ENCODE measurements around the gene COX4I1. TPM values are rescaled to one million over a fixed set of nuclear protein-coding genes. Genes with fewer than 3 reads are reported as not detected.
"Not testable (repeated sequence)": the region's sequence is repeated elsewhere in the genome, so short reads cannot be mapped to it uniquely, and the experiment has no call there.

COX4I1 gene
- total RNA-seq, 2 experiments from 2014 or later = 493 to 511 TPM

DNA sequence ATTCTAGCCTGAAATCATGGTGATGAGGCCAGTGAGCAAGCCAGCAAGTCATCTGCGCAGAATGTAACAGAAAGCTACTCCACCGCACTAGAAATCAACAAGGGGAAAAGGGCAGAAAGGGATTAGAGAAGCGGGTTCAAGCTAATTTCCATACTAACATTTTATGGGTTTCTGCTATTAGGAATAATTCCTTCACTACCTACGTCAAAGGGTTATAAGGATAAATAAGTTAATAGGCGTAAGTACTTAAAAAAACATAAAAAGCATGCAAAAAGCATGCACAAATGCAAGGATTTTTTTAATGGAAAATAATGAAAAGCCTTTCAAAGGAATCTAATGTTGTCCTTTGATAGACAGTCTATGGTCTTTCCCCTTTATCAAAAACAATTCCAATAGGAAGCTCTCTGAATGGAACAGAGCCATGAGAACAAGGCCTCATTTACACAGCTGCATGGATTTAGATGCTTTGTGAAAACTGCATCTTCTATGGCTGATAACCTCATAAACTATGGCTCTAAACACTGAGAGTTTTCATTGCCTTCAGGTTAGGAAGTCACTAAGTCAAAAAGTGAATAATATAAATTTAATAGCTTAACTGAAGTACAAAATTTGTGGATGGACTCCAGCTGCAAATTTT, 5.7 kb upstream of the COX4I1 start:
- ChIA-PET POLR2A (no interaction called here), CTCF (interaction anchor here (0.8 kb wide), 1 partner anchor 26 kb away, joined by 3 read pairs; no protein-coding TSS in a partner anchor)
- DNase-seq = no peak
- Mint-ChIP-seq H3K4me3 (no peak overlapping the region), H3K27me3 (no peaks in the 10 kb centered on the region), H3K27ac (no peak overlapping the region), H3K9me3 (no peaks in the 10 kb centered on the region), H3K4me1 (ENCODE audit: low read depth) (peaks cover 50% of the 10 kb centered on the region), H3K36me3 (peaks cover 41% of the 10 kb centered on the region)
- intact Hi-C loops (cut with micrococcal nuclease) = no loop called here

DNA sequence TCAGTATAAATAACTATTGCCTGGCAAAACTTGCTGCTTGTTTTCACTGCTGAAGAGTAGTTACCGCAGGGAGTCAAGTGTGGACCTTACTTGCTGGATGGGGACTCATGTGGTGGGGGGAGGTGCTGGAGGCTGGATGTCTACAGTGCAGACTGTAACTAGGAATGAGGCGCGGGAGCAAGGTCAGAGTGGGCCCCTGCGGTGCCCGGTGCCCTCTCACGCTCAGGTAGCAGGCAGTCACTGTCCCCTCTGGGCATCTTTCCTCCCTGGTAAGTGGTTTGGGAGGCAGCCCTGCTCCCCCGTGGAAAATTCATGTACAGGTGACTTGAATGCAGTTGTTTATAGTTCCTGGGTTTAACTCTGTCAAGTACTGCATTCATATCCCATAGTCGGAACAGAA, 4.8 kb upstream of the COX4I1 start:
- Mint-ChIP-seq H3K9me3 (no peaks in the 10 kb centered on the region), H3K4me1 (ENCODE audit: low read depth) (peaks cover 49% of the 10 kb centered on the region), H3K27me3 (no peaks in the 10 kb centered on the region), H3K36me3 (peaks cover 37% of the 10 kb centered on the region), H3K4me3 (no peak overlapping the region), H3K27ac (no peak overlapping the region)
- ChIA-PET POLR2A (no interaction called here), CTCF (no interaction called here)
- intact Hi-C loops (cut with micrococcal nuclease) = no loop called here
- DNase-seq = no peak

DNA sequence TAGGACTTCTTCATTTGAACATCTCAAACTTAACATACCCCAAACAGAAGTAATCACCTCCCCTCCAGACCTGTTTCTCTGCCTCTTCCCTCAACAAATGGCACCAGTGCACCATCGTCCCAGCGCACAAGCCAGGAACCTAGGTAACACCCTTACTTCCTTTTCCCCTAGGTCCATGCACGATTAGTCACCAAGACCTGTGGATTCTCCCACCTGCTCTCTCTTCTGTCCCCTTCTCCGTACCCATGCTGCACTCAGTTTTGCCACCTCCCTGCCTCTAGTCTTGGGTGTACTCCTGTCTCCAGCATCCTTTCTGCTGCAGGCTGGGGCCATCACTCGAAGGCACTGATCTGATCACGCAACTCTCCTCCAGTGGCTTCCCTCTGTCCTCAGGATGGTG, 3.3 kb upstream of the COX4I1 start:
- intact Hi-C loops (cut with micrococcal nuclease) = no loop called here
- H3K4me1 Mint-ChIP-seq (ENCODE audit: low read depth) = peaks cover 54% of the 10 kb centered on the region
- CTCF ChIA-PET = no interaction called here
- H3K9me3 Mint-ChIP-seq = no peaks in the 10 kb centered on the region
- no peaks in the 10 kb centered on the region for H3K27me3 Mint-ChIP-seq
- POLR2A ChIA-PET = no interaction called here
- DNase-seq = no peak
- peaks cover 38% of the 10 kb centered on the region for H3K36me3 Mint-ChIP-seq
- no peak overlapping the region for H3K27ac Mint-ChIP-seq
- no peak overlapping the region for H3K4me3 Mint-ChIP-seq

DNA sequence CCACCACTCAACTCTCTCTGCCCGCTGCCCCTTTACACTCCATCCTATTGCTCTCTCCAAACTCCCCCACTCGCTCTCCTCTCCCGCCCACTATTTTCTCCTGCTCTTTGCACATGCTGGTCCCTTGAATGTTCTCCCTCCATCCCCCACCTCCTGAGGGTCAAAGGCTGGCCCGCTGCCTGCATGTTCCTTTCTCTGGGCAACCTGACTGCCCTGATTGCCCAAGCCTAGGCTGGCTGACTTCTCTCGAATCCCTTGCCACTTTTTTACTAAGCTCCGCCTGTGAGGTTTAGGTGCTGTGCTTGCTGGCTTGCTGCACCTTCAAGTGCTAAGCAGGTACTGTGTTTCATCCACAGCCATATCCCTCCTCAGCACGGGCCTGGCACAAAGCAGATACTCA, 2.9 kb upstream of the COX4I1 start:
- no peak overlapping the region for H3K27ac Mint-ChIP-seq
- intact Hi-C loops (cut with micrococcal nuclease) = no loop called here

DNA sequence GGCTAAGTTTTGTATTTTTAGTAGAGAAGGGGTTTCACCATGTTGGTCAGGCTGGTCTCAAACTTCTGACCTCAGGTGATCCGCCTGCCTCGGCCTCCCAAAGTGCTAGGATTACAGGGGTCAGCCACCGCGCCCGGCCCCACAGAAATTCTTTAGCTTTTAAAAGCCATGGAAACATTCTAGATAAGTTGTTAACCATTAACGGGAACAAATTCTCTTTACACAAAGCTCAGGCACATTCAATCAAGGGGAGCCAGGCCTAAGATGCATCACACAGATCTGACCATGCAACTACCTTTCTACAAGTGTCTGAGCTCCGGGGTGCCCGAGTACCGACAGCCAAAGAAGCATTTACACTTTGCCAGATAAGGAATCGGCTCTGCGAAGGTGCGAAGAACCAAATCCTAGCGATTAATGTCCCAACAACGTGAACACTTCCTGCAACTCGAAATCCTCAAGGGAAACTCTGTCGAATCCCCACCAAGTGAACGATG, 1.2 kb upstream of the COX4I1 start:
- no peaks in the 10 kb centered on the region for H3K9me3 Mint-ChIP-seq
- H3K27me3 Mint-ChIP-seq = no peaks in the 10 kb centered on the region
- intact Hi-C loops (cut with micrococcal nuclease) = no loop called here
- CTCF ChIA-PET = interaction anchor here (0.6 to 1.5 kb wide), 4 partner anchors 21 to 382 kb away, joined by 3 to 5 read pairs (median 4); no protein-coding TSS in a partner anchor
- no peak for DNase-seq
- peak overlapping the region; percentile 54 for H3K27ac Mint-ChIP-seq
- peaks cover 58% of the 10 kb centered on the region for H3K4me1 Mint-ChIP-seq (ENCODE audit: low read depth)
- POLR2A ChIA-PET = no interaction called here
- peak overlapping the region; percentile 86 for H3K4me3 Mint-ChIP-seq
- peaks cover 35% of the 10 kb centered on the region for H3K36me3 Mint-ChIP-seq

More for the DNA sequence above, 2.9 kb upstream of the COX4I1 start:
- ChIA-PET CTCF (no interaction called here), POLR2A (no interaction called here)
- Mint-ChIP-seq H3K27me3 (no peaks in the 10 kb centered on the region), H3K9me3 (no peaks in the 10 kb centered on the region), H3K4me1 (ENCODE audit: low read depth) (peaks cover 55% of the 10 kb centered on the region), H3K4me3 (no peak overlapping the region), H3K36me3 (peaks cover 38% of the 10 kb centered on the region)
- no peak for DNase-seq

DNA sequence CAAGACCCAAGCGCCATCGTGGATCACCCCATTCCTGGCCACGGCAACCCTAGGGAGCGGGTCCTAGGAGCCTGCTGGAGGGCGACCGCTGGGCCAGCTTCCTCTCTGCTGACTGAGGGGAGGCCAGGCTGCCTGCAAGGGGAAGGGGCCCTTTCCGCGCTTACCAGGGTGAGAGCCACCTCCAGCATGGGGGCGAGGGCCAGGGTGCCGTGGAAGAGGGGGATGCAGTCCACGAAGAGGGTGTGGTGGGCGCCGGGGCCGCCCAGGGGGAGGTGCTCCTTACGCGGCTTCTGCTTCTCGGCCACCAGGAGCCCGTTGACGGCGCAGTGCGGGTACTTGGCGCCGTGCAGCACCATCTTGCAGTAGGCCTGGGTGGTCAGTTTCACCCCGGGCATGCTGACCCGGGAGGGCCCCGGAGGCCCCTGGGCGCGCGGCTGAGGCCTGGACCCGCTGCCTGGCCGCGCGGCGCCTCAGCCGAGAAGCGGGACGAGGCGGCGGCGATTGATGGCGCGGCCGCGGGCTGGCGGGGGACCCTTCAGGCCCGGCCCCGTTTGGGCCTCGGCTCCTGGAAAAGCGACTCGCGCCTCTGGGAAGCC, 496 bp upstream of the COX4I1 start:
- ChIA-PET CTCF (interaction anchor here (0.6 to 1.5 kb wide), 3 partner anchors 21 to 383 kb away, joined by 3 to 4 read pairs (median 3); no protein-coding TSS in a partner anchor), POLR2A (no interaction called here)
- peaks cover 42% of the 10 kb centered on the region for H3K36me3 Mint-ChIP-seq
- intact Hi-C loops (cut with micrococcal nuclease) = no loop called here
- peak overlapping the region; percentile 86 for H3K4me3 Mint-ChIP-seq
- H3K27ac Mint-ChIP-seq = peak overlapping the region; percentile 85
- H3K9me3 Mint-ChIP-seq = no peaks in the 10 kb centered on the region
- no peaks in the 10 kb centered on the region for H3K27me3 Mint-ChIP-seq
- peak; percentile 45 for DNase-seq
- H3K4me1 Mint-ChIP-seq (ENCODE audit: low read depth) = peaks cover 59% of the 10 kb centered on the region

DNA sequence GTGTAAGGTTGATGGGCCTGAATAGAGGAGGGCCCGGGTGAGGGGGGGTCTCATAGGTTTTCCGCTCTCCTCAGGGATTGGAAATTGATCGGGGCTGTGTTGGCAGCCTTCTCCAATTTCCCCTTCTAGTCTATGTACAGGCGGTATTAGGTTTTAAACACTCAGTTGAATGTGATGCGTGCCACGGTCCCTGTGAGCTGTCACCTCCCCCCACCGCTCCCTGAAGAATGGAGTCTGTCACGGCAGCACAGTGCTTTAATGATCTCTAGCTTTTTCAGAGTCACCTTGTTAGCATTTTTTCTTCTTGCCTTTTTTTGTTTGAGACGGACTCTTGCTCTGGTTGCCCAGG, 800 bp downstream of the COX4I1 start:
- no peaks in the 10 kb centered on the region for H3K27me3 Mint-ChIP-seq
- H3K9me3 Mint-ChIP-seq = no peaks in the 10 kb centered on the region
- POLR2A ChIA-PET = interaction anchor here (0.6 kb wide), 1 partner anchor 10 kb away, joined by 3 read pairs; no protein-coding TSS in a partner anchor
- DNase-seq = no peak
- CTCF ChIA-PET = interaction anchor here (1.7 kb wide), 1 partner anchor 21 kb away, joined by 11 read pairs; no protein-coding TSS in a partner anchor
- intact Hi-C loops (cut with micrococcal nuclease) = no loop called here
- peak overlapping the region; percentile 82 for H3K4me3 Mint-ChIP-seq
- peaks cover 49% of the 10 kb centered on the region for H3K36me3 Mint-ChIP-seq
- H3K4me1 Mint-ChIP-seq (ENCODE audit: low read depth) = peaks cover 55% of the 10 kb centered on the region
- H3K27ac Mint-ChIP-seq = peak overlapping the region; percentile 84

DNA sequence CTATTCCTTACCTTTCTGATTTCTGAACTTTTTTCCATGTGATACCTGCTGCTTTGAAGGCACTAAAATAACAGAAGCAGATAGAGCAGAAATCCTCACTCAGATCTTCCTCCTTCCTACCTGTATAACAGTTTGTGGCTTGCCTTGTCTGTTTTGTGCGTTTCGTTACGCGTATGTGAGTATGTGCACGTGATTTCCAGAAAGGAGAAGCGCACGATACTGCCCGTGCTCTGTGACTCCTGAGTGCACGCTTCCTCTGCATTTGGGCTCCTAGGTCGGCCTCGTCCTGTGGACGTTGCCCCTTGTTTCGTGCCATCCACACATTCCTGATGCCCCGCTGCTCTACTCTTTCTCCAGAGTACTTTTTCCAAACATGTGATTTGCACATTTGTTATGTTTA, 4.1 kb downstream of the COX4I1 start:
- CTCF ChIA-PET = interaction anchor here (0.6 to 1.6 kb wide), 5 partner anchors 16 to 188 kb away, joined by 3 to 8 read pairs (median 3); no protein-coding TSS in a partner anchor
- Mint-ChIP-seq H3K4me3 (no peak overlapping the region), H3K9me3 (no peaks in the 10 kb centered on the region), H3K36me3 (peaks cover 50% of the 10 kb centered on the region), H3K27ac (no peak overlapping the region), H3K4me1 (ENCODE audit: low read depth) (peaks cover 26% of the 10 kb centered on the region), H3K27me3 (no peaks in the 10 kb centered on the region)
- intact Hi-C loops (cut with micrococcal nuclease) = no loop called here
- POLR2A ChIA-PET = no interaction called here
- DNase-seq = no peak

DNA sequence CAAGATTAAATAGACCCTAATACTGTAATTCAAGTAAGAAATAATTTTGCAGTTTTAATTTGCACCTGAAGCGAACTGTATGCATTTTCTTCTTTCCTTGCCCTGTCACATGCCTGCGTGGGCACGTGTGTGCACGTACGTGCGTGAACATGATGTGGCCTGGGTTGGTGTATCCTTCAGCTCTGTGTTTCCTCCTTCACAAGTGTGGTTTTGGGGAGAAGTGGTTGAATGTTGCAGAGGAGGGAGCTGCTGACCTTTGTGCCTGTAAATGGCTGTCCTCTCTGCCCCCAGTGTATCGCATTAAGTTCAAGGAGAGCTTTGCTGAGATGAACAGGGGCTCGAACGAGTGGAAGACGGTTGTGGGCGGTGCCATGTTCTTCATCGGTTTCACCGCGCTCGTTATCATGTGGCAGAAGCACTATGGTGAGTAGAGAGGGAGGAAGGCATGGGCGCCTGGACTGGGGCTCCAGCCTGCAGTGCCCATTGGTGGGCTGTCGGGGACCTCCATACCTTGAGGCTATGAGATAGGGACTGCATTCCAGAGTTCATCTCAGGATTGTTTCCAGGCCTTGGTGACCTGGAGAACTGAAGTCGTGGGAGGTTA, 6.0 kb downstream of the COX4I1 start:
- CTCF ChIA-PET = interaction anchor here (2.1 kb wide), 1 partner anchor 14 kb away, joined by 8 read pairs; no protein-coding TSS in a partner anchor

DNA sequence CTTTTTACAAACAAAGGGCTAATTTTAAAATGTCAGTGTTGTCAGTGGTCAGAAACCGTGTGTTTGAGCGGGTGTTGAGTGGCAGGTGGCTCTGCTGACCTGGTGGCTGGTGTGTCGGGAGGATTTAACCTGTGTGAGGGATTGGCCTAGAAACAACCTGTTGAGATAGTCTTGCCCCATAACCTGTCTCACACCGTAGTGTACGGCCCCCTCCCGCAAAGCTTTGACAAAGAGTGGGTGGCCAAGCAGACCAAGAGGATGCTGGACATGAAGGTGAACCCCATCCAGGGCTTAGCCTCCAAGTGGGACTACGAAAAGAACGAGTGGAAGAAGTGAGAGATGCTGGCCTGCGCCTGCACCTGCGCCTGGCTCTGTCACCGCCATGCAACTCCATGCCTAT, 7.0 kb downstream of the COX4I1 start:
- no peak overlapping the region for H3K27ac Mint-ChIP-seq
- ChIA-PET CTCF (interaction anchor here (2.1 kb wide), 1 partner anchor 13 kb away, joined by 8 read pairs; no protein-coding TSS in a partner anchor), POLR2A (no interaction called here)
- DNase-seq = no peak
- H3K4me1 Mint-ChIP-seq (ENCODE audit: low read depth) = peaks cover 11% of the 10 kb centered on the region
- no peaks in the 10 kb centered on the region for H3K27me3 Mint-ChIP-seq
- H3K36me3 Mint-ChIP-seq = peaks cover 46% of the 10 kb centered on the region
- no peak overlapping the region for H3K4me3 Mint-ChIP-seq
- H3K9me3 Mint-ChIP-seq = no peaks in the 10 kb centered on the region
- intact Hi-C loops (cut with micrococcal nuclease) = no loop called here

More for the DNA sequence above, 6.0 kb downstream of the COX4I1 start:
- Mint-ChIP-seq H3K4me1 (ENCODE audit: low read depth) (peaks cover 21% of the 10 kb centered on the region), H3K27ac (no peak overlapping the region), H3K9me3 (no peaks in the 10 kb centered on the region), H3K4me3 (no peak overlapping the region), H3K36me3 (peaks cover 48% of the 10 kb centered on the region), H3K27me3 (no peaks in the 10 kb centered on the region)
- intact Hi-C loops (cut with micrococcal nuclease) = no loop called here
- POLR2A ChIA-PET = no interaction called here
- DNase-seq = no peak

DNA sequence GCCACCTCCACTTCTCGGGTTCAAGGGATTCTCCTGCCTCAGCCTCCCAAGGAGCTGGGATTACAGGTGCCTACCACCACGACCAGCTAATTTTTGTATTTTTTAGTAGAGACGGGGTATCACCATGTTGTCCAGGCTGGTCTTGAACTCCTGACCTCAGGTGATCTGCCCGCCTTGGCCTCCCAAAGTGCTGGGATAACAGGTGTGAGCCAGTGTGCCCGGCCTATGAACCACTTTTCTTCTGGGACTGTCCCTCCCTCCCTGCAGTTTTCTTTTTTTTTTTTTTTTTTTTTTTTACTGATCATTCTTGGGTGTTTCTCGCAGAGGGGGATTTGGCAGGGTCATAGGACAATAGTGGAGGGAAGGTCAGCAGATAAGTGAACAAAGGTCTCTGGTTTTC, 7.8 kb downstream of the COX4I1 start:
- H3K27me3 Mint-ChIP-seq; POLR2A ChIA-PET; H3K4me3 Mint-ChIP-seq; H3K4me1 Mint-ChIP-seq (ENCODE audit: low read depth); intact Hi-C loops (cut with micrococcal nuclease); H3K9me3 Mint-ChIP-seq; H3K27ac Mint-ChIP-seq; CTCF ChIA-PET; DNase-seq: not testable (repeated sequence)
- H3K36me3 Mint-ChIP-seq = peaks cover 38% of the 10 kb centered on the region

DNA sequence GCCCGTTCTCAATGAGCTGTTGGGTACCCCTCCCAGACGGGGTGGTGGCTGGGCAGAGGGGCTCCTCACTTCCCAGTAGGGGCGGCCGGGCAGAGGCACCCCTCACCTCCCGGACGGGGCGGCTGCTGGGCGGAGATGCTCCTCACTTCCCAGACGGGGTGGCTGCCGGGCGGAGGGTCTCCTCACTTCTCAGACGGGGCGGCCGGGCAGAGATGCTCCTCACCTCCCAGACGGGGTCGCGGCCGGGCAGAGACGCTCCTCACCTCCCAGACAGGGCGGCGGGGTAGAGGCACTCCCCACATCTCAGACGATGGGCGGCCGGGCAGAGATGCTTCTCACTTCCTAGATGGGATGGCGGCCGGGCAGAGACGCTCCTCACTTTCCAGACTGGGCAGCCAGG, 8.6 kb downstream of the COX4I1 start:
- H3K27ac Mint-ChIP-seq; H3K4me3 Mint-ChIP-seq; H3K27me3 Mint-ChIP-seq; H3K4me1 Mint-ChIP-seq (ENCODE audit: low read depth); H3K9me3 Mint-ChIP-seq; POLR2A ChIA-PET; intact Hi-C loops (cut with micrococcal nuclease); CTCF ChIA-PET; DNase-seq: not testable (repeated sequence)
- peaks cover 33% of the 10 kb centered on the region for H3K36me3 Mint-ChIP-seq

Measured in activated CD4-positive, alpha-beta memory T cell treated with anti-CD3 and anti-CD28 coated beads for 36 hours (primary cell).